HepG2 (cell line): ENCODE data around the gene ERBB3. TPM values are rescaled to one million over a fixed set of nuclear protein-coding genes. Genes with fewer than 3 reads are reported as not detected.

Experiments used
- ARID5B ChIP-seq: IDR thresholded peaks from 2 replicates; pipeline ENCODE4 v1.4.0; 2020; ENCODE audit warnings: mild to moderate bottlenecking, missing genetic modification reagents
- CREM ChIP-seq, 2 experiments: sonication (generic) in 1 of 2; formaldehyde crosslinking in 1 of 2; IDR thresholded peaks; 2 replicates each; pipeline versions ENCODE4 v1.4.0 to v1.6.1; 2016 to 2020; ENCODE audit warnings: antibody characterized with exemption in 1 of 2, mild to moderate bottlenecking in 1 of 2, missing genetic modification reagents in 1 of 2
- FOSL1 ChIP-seq: sonication (generic); formaldehyde crosslinking; IDR thresholded peaks from 2 replicates; pipeline ENCODE4 v1.9.0; 2021; ENCODE audit warnings: missing genetic modification reagents, borderline replicate concordance
- GATAD2A ChIP-seq: IDR thresholded peaks from 2 replicates; pipeline ENCODE4 v1.6.1; 2016
- HDAC6 ChIP-seq: fragments of 200-600 bp; sonication (generic); IDR thresholded peaks from 2 replicates; pipeline ENCODE4 v1.7.0; 2017; ENCODE audit warnings: mild to moderate bottlenecking, antibody characterized with exemption, low read length, low read depth
- KDM5A ChIP-seq: fragments of 200-600 bp; sonication (generic); IDR thresholded peaks from 2 replicates; pipeline ENCODE4 v1.7.0; 2018; ENCODE audit warnings: antibody characterized with exemption, mild to moderate bottlenecking, low read length, borderline replicate concordance
- LBX2 ChIP-seq: sonication (generic); formaldehyde crosslinking; IDR thresholded peaks from 2 replicates; pipeline ENCODE4 v1.5.0; 2020; ENCODE audit warnings: missing genetic modification reagents, mild to moderate bottlenecking, borderline replicate concordance
- MAFF ChIP-seq: IDR thresholded peaks from 2 replicates; pipeline ENCODE4 v1.6.1; 2011; ENCODE audit warnings: low read depth, low read length, improper control_type of control experiment
- NFE2L1 ChIP-seq: sonication (generic); formaldehyde crosslinking; IDR thresholded peaks from 2 replicates; pipeline ENCODE4 v1.4.0; 2020; ENCODE audit warnings: missing genetic modification reagents, mild to moderate bottlenecking, borderline replicate concordance
- PAF1 ChIP-seq: IDR thresholded peaks from 2 replicates; pipeline ENCODE4 v1.6.1; 2016; ENCODE audit warnings: missing genetic modification reagents, missing compliant biosample characterization
- RFXAP ChIP-seq: sonication (generic); formaldehyde crosslinking; IDR thresholded peaks from 2 replicates; pipeline ENCODE4 v1.4.0; 2020; ENCODE audit warnings: missing genetic modification reagents, borderline replicate concordance
- SKI ChIP-seq: fragments of 450-650 bp; IDR thresholded peaks from one replicate; pipeline ENCODE4 v1.6.1; 2018; ENCODE audit warnings: mild to moderate bottlenecking; ENCODE audit not compliant: partially characterized antibody
- TEF ChIP-seq: sonication (generic); formaldehyde crosslinking; IDR thresholded peaks from 2 replicates; pipeline ENCODE4 v1.5.0; 2020; ENCODE audit warnings: missing genetic modification reagents
- ZBTB37 ChIP-seq: sonication (generic); formaldehyde crosslinking; IDR thresholded peaks from 2 replicates; pipeline ENCODE4 v1.4.0; 2020; ENCODE audit warnings: mild to moderate bottlenecking, missing genetic modification reagents
- ZBTB7B ChIP-seq: sonication (generic); formaldehyde crosslinking; IDR thresholded peaks from 2 replicates; pipeline ENCODE4 v1.4.0; 2020; ENCODE audit warnings: missing genetic modification reagents
- ZFP36 ChIP-seq: fragments of 150-350 bp; IDR thresholded peaks from 2 replicates; pipeline ENCODE4 v1.6.1; 2018; ENCODE audit warnings: borderline replicate concordance, low read length, low read depth; ENCODE audit not compliant: partially characterized antibody
- ZNF224 ChIP-seq: sonication (generic); formaldehyde crosslinking; IDR thresholded peaks from 2 replicates; pipeline ENCODE4 v1.5.0; 2020; ENCODE audit warnings: mild to moderate bottlenecking, missing genetic modification reagents
- ZNF441 ChIP-seq: sonication (generic); formaldehyde crosslinking; IDR thresholded peaks from 2 replicates; pipeline ENCODE4 v1.7.0; 2021; ENCODE audit warnings: missing genetic modification reagents, borderline replicate concordance
- ZNF446 ChIP-seq: sonication (generic); formaldehyde crosslinking; IDR thresholded peaks from 2 replicates; pipeline ENCODE4 v1.5.0; 2020; ENCODE audit warnings: mild to moderate bottlenecking, missing genetic modification reagents
- ZNF710 ChIP-seq: sonication (generic); formaldehyde crosslinking; IDR thresholded peaks from 2 replicates; pipeline ENCODE4 v1.5.0; 2020; ENCODE audit warnings: mild to moderate bottlenecking, missing genetic modification reagents, borderline replicate concordance
- polyA plus RNA-seq, 8 experiments: library from polyadenylated mRNA; depleted of rRNA in 3 of 8; stranded (reverse) in 7 of 8; unstranded in 1 of 8; fragments of >200 nt; fragmentation: Illumina TruSeq in 4 of 8; extraction: Trizol in 4 of 8; gene quantifications; 2 replicates each; pipeline versions ENCODE4 v1.2.1 to v1.2.3, GENCODE V29; 2011 to 2016; ENCODE audit warnings: low read depth in 4 of 8, missing spikeins in 1 of 8, mixed read lengths in 1 of 8; ENCODE audit not compliant: insufficient read depth in 1 of 8
- total RNA-seq, 5 experiments: library from RNA; depleted of rRNA; stranded (reverse); fragments of >200 nt; fragmentation: Illumina TruSeq; extraction: Trizol; gene quantifications; 2 replicates each; pipeline ENCODE4 v1.2.3, GENCODE V29; 2016; ENCODE audit warnings: low read depth in 1 of 5

Gene ERBB3
- total and polyA plus RNA-seq, 2 of the 13 experiments (the other 11 are each of a cell fraction or from before 2014, with no cell fraction given) = 93.6 to 358 TPM

- TF ChIP-seq CREM (IDR thresholded peaks at IDR 0.05) (peak; percentile 82), CREM (CRISPR knock-in tag; IDR thresholded peaks at IDR 0.05) (no peak), ZNF224 (no peak), MAFF (no peak), NFE2L1 (no peak), PAF1 (CRISPR knock-in tag) (peak; percentile 43), ARID5B (CRISPR knock-in tag) (peak; percentile 58), LBX2 (CRISPR knock-in tag) (no peak), ZNF710 (CRISPR knock-in tag) (0 out of 2 replicates have a peak, but pooled peaks have one; percentile 18), GATAD2A (CRISPR knock-in tag) (peak; percentile 70; the same call in 1 of the 2 replicates), ZBTB37 (CRISPR knock-in tag) (no peak; the same call in 1 of the 2 replicates), SKI (peak; percentile 93), TEF (CRISPR knock-in tag) (no peak), ZFP36 (no peak), RFXAP (CRISPR knock-in tag) (0 out of 2 replicates have a peak, but pooled peaks have one; percentile 5), ZNF446 (no peak), KDM5A (peak; percentile 33; the same call in 1 of the 2 replicates), HDAC6 (no peak), ZBTB7B (CRISPR knock-in tag) (peak; percentile 79), FOSL1 (no peak), ZNF441 (CRISPR knock-in tag) (no peak)
Observed at GRCh38 chr12:56080556-56081138, 682 bp downstream of the ERBB3 start (continued).
